ENCODE data around the gene SFXN3.

DNA sequence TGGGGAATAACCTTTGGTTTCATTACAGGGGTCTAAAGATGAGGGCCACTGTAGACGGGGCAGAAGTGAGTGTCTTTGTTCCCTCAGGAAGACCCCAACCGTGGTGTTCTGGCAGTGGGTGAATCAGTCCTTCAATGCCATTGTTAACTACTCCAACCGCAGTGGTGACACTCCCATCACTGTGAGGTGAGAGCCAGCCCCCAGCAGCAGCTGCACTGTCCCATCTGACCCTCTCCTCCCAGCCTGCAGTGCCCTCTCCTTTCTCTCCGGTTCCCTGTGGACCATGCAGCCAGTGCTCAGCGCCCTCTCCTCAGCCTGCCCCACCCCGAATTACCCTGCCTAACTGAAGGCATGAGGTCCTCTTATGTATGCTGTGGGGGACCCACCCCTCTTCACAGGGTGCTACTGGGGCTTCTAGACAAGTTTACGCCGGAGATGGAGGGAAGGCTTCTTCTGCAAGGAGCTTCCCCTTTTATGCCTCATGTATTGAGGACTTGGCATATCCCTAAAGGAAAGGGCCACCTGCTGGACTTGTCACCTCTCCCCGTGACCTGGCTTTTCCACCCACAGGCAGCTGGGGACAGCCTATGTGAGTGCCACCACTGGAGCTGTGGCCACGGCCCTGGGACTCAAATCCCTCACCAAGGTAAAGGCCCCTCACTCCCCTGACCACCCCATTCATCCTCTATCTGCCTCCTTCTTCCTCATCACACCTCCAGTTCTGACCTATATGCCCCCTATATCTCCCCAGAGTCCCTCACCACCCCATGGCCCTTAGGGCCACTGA is 5.1 kb downstream of the SFXN3 start:
- TF ChIP-seq POLR2A (IDR thresholded peaks at IDR 0.05) (no peak), POLR2AphosphoS5 (IDR thresholded peaks at IDR 0.05) (no peak), EP300 (IDR thresholded peaks at IDR 0.05) (no peak)
- TF ChIP-seq, protein P1, sequence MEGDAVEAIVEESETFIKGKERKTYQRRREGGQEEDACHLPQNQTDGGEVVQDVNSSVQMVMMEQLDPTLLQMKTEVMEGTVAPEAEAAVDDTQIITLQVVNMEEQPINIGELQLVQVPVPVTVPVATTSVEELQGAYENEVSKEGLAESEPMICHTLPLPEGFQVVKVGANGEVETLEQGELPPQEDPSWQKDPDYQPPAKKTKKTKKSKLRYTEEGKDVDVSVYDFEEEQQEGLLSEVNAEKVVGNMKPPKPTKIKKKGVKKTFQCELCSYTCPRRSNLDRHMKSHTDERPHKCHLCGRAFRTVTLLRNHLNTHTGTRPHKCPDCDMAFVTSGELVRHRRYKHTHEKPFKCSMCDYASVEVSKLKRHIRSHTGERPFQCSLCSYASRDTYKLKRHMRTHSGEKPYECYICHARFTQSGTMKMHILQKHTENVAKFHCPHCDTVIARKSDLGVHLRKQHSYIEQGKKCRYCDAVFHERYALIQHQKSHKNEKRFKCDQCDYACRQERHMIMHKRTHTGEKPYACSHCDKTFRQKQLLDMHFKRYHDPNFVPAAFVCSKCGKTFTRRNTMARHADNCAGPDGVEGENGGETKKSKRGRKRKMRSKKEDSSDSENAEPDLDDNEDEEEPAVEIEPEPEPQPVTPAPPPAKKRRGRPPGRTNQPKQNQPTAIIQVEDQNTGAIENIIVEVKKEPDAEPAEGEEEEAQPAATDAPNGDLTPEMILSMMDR (IDR thresholded peaks at IDR 0.05): no peak
